Measurements from ENCODE around the gene OMP.

Gene OMP

DNA sequence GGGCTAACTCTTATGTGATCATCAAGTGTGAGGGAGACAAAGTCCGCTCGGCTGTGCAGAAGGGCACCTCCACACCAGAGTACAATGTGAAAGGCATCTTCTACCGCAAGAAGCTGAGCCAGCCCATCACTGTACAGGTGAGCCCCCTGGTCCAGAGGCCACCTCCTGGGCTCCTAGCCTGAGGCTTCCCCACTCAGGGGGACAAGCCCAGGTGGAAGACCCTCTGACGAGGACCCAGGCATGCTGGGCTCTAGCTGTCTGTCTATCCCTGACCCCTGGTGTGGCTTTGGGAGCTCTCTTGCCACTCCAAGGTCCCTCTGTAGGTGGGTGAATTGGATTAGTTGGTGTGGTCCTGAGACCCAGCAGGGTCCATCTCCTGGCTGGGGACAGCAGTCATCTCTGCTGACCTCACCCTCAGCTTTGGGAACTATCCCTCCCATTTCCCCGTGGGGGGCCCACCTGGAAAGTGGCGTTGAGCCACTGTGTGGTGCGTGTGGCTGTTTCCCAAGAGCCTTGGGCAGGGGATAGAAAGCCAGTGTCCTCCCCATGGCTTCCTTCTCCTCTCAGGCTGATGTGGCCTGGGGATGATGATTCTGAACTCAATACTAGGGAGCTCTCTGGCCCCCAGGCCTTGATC is 20.1 kb downstream of the OMP start:
- DNase-seq (ENCODE audit: insufficient read length, low spot score) (no peak), FAIRE-seq (no peak)
- TF ChIP-seq POLR2A (IDR thresholded peaks at IDR 0.05; ENCODE audit: low read depth, low read length): no peak

- DNase-seq (ENCODE audit: insufficient read length, low spot score): no peak
- no peak for FAIRE-seq
- no peak for TF ChIP-seq POLR2A (IDR thresholded peaks at IDR 0.05; ENCODE audit: low read depth, low read length)
Measured at GRCh38 chr11:77123591-77123990, 21.0 kb downstream of the OMP start.

GRCh38 chr11:77124041-77124440 is 21.4 kb downstream of the OMP start:
- no peak for TF ChIP-seq POLR2A (IDR thresholded peaks at IDR 0.05; ENCODE audit: low read depth, low read length)
- no peak for FAIRE-seq

DNA sequence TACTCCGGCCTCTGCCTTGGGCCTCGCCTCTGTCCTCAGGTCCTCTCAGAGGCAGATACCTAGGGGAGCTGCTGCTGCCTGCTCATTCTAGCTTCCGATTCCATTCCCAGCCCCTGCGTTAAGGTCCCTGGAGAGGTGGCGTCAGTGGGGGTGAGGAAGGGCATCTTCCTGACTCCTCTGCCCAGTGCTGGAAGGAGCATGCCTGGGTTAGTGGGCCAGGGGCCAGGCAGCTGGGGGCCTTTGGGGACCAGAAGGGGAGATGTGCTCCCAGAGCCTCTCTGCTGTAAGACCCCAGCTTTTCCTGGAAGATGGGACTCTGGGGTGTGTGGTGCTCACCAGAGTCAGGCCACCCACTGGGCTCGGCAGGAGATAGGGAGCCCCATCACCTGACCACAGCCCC is 21.8 kb downstream of the OMP start:
- FAIRE-seq: no peak
- TF ChIP-seq POLR2A (IDR thresholded peaks at IDR 0.05; ENCODE audit: low read depth, low read length): no peak
- DNase-seq (ENCODE audit: insufficient read length, low spot score): no peak

More at GRCh38 chr11:77124041-77124440, 21.4 kb downstream of the OMP start:
- no peak for DNase-seq (ENCODE audit: insufficient read length, low spot score)

- DNase-seq (ENCODE audit: insufficient read length, low spot score) (no peak), FAIRE-seq (no peak)
- no peak for TF ChIP-seq POLR2A (IDR thresholded peaks at IDR 0.05; ENCODE audit: low read depth, low read length)
Measured at GRCh38 chr11:77125191-77125590, 22.6 kb downstream of the OMP start.

- DNase-seq (ENCODE audit: insufficient read length, low spot score) (no peak), FAIRE-seq (no peak)
- TF ChIP-seq POLR2A (IDR thresholded peaks at IDR 0.05; ENCODE audit: low read depth, low read length): no peak
Measured at GRCh38 chr11:77125695-77126094, 23.1 kb downstream of the OMP start.

DNA sequence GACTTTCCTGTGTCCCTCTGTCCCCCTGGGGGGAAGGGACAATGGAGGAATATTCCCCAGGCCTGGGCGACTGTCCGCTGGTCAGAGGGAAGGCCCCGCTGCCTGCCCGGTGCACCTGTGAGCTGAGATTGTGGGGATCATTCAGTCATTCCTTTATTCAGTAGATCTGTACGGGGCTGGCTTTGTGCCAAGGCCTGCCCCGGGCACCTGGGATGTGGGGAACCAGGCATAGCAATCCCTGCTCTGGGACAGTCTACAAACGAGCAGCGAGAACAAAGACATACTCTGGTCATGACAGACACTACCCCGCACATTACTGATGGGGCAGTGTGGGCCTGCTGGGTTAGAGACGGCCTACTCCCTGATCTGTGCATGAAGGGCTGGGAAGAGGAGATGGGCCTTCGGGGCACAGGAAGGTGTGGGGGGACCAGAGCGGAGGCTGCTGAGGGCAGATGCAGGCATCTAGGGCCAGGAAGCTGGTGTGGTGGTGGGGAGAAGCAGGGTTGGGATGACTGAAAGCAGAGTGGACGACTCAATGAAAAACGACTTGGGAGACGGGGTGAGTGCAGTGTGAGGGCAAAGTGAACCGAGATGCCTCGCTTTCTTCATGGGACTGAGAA is 23.6 kb downstream of the OMP start:
- FAIRE-seq (no peak), DNase-seq (ENCODE audit: insufficient read length, low spot score) (no peak)
- no peak for TF ChIP-seq POLR2A (IDR thresholded peaks at IDR 0.05; ENCODE audit: low read depth, low read length)

- DNase-seq (ENCODE audit: insufficient read length, low spot score) (no peak), FAIRE-seq (no peak)
- TF ChIP-seq POLR2A (IDR thresholded peaks at IDR 0.05; ENCODE audit: low read depth, low read length): no peak
Measured at GRCh38 chr11:77126861-77127234, 24.2 kb downstream of the OMP start.

DNA sequence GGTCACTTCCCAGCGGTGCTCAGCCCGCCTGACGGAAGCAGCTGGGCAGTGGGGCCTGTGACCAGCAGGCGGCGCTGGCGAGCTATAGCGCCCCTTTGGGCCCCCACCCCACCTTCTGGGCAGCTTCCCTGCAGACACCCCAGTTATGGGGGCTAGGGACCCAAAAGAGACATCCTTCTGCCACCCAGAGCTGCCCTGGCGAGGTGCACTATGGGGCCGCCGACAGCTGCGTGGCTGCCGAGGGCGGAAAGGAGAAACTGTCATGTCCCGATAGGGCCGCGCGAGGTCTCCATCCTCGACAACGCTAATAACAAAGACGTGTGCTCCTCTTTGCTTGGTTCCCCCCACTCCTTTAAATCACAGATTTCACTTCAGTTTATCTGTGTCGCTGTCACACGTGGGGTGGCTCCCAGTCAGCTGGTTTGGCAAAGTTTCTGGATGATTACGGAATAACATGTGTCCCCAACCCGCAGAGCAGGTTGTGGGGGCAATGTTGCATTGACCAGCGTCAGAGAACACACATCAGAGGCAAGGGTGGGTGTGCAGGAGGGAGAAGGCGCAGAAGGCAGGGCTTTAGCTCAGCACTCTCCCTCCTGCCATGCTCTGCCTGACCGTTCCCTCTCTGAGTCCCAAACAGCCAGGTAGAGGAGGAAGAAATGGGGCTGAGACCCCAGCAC is 24.7 kb downstream of the OMP start:
- TF ChIP-seq POLR2A (IDR thresholded peaks at IDR 0.05; ENCODE audit: low read depth, low read length): no peak
- FAIRE-seq: no peak
- peak; percentile 73 for DNase-seq (ENCODE audit: insufficient read length, low spot score)

- TF ChIP-seq POLR2A (IDR thresholded peaks at IDR 0.05; ENCODE audit: low read depth, low read length): no peak
- no peak for FAIRE-seq
- no peak for DNase-seq (ENCODE audit: insufficient read length, low spot score)
Measured at GRCh38 chr11:77127920-77128691, 25.5 kb downstream of the OMP start, which contains the start of gene MYO7A. MYO7A (plus strand) TSS chr11:77128246; CDS start chr11:77130635, 2,389 bp downstream.

GRCh38 chr11:77129069-77129841 is 26.6 kb downstream of the OMP start:
- FAIRE-seq (no peak), DNase-seq (ENCODE audit: insufficient read length, low spot score) (no peak)
- TF ChIP-seq POLR2A (IDR thresholded peaks at IDR 0.05; ENCODE audit: low read depth, low read length): no peak

DNA sequence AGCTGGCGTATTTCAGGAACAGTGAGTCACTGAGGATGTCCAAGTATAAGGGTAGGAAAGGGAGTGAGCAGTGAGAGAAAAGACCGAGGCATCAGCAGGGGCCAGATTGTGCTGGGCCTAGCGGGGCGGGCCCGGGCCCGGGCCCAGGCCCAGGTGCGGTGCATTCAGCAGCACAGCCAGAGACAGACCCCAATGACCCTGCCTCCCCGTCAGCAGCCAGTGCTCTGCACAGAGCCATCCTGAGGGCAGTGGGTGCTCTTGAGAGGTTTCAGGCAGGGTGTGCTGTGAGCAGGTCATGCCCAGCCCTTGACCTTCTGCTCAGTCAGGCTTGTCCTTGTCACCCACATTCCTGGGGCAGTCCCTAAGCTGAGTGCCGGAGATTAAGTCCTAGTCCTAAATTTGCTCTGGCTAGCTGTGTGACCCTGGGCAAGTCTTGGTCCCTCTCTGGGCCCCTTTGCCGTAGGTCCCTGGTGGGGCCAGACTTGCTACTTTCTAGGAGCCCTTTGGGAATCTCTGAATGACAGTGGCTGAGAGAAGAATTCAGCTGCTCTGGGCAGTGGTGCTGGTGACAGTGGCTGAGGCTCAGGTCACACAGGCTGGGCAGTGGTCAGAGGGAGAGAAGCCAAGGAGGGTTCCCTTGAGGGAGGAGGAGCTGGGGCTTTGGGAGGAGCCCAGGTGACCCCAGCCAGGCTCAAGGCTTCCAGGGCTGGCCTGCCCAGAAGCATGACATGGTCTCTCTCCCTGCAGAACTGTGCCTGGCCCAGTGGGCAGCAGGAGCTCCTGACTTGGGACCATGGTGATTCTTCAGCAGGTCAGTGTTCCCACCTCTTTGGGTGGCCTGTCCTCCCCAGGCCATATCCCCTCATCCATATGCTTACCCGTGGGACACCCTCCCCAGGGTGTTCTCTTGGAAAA is 27.5 kb downstream of the OMP start:
- DNase-seq (ENCODE audit: insufficient read length, low spot score) (no peak), FAIRE-seq (no peak)
- no peak for TF ChIP-seq POLR2A (IDR thresholded peaks at IDR 0.05; ENCODE audit: low read depth, low read length)
